GM23338 (cell line): Measurements from ENCODE around the gene KIAA1586. TPM values are rescaled to one million over a fixed set of nuclear protein-coding genes. Genes with fewer than 3 reads are reported as not detected.

Experiments
- ATAC-seq: fragments of 200-7000 bp; cut with Tn5 transposase; 3 replicates; pipeline ENCODE4 v1.9.1; 2020
- DNase-seq: peaks from one replicate; pipeline ENCODE4 v3.0.0-alpha.2; 2015; ENCODE audit warnings: low spot score
- H2AFZ ChIP-seq: fragments of 200-600 bp; sonication (generic); 2 replicates; pipeline ENCODE4 v1.8.0; 2016; ENCODE audit warnings: antibody characterized with exemption, mild to moderate bottlenecking, moderate library complexity
- H3F3A ChIP-seq: fragments of 200-600 bp; sonication (generic); replicated peaks from 2 replicates; pipeline ENCODE4 v1.8.0; 2017; ENCODE audit warnings: antibody characterized with exemption, mixed run types, low read depth
- H3K27ac ChIP-seq: fragments of 200-600 bp; sonication (generic); 2 replicates; pipeline ENCODE4 v1.6.1; 2016; ENCODE audit warnings: low read depth
- H3K27me3 ChIP-seq: fragments of 200-600 bp; sonication (generic); 2 replicates; pipeline ENCODE4 v1.8.0; 2016; ENCODE audit warnings: mild to moderate bottlenecking, mixed run types, moderate library complexity; ENCODE audit not compliant: insufficient read depth
- H3K36me3 ChIP-seq: fragments of 200-600 bp; sonication (generic); 2 replicates; pipeline ENCODE4 v1.8.0; 2016; ENCODE audit warnings: mild to moderate bottlenecking; ENCODE audit not compliant: insufficient read depth
- H3K4me1 ChIP-seq: fragments of 200-600 bp; sonication (generic); 2 replicates; pipeline ENCODE4 v1.8.0; 2016; ENCODE audit warnings: mild to moderate bottlenecking, moderate library complexity; ENCODE audit not compliant: insufficient read depth
- H3K4me2 ChIP-seq: fragments of 200-600 bp; sonication (generic); 2 replicates; pipeline ENCODE4 v1.7.1; 2017; ENCODE audit warnings: mixed run types
- H3K4me3 ChIP-seq: fragments of 200-600 bp; sonication (generic); 2 replicates; pipeline ENCODE4 v1.6.1; 2016; ENCODE audit warnings: mixed run types
- H3K79me2 ChIP-seq: fragments of 200-600 bp; sonication (generic); replicated peaks from 2 replicates; pipeline ENCODE4 v1.8.0; 2017; ENCODE audit warnings: mild to moderate bottlenecking; ENCODE audit not compliant: insufficient read depth
- H3K9me2 ChIP-seq: fragments of 200-600 bp; sonication (generic); 2 replicates; pipeline ENCODE4 v1.8.0; 2017; ENCODE audit not compliant: insufficient read depth
- H4K20me1 ChIP-seq: fragments of 200-600 bp; sonication (generic); replicated peaks from 2 replicates; pipeline ENCODE4 v1.8.0; 2017; ENCODE audit warnings: mild to moderate bottlenecking; ENCODE audit not compliant: insufficient read depth
- H3K27ac Mint-ChIP-seq: 2 replicates; pipeline ENCODE4 v1.8.0; 2020; ENCODE audit warnings: inconsistent platforms, mild to moderate bottlenecking, moderate library complexity, mixed read lengths
- H3K27me3 Mint-ChIP-seq: 3 replicates; pipeline ENCODE4 v1.8.0; 2022; ENCODE audit warnings: low read depth, mild to moderate bottlenecking, moderate library complexity, mixed read lengths, inconsistent platforms; ENCODE audit not compliant: insufficient read depth, poor library complexity
- H3K36me3 Mint-ChIP-seq: 3 replicates; pipeline ENCODE4 v1.8.0; 2021; ENCODE audit warnings: low read depth, mild to moderate bottlenecking, inconsistent platforms, moderate library complexity, mixed read lengths
- H3K4me1 Mint-ChIP-seq: 3 replicates; pipeline ENCODE4 v1.8.0; 2020; ENCODE audit warnings: mild to moderate bottlenecking, inconsistent platforms, mixed read lengths
- H3K4me3 Mint-ChIP-seq: 3 replicates; pipeline ENCODE4 v1.8.0; 2021; ENCODE audit warnings: moderate library complexity, mild to moderate bottlenecking, inconsistent platforms, mixed read lengths
- H3K9me3 Mint-ChIP-seq: 3 replicates; pipeline ENCODE4 v1.8.0; 2020; ENCODE audit warnings: moderate library complexity, mild to moderate bottlenecking, inconsistent platforms, mixed read lengths
- CREB1 ChIP-seq: fragments of 250-450 bp; sonication (Bioruptor Pico); IDR thresholded peaks from 2 replicates; pipeline ENCODE4 v1.5.0; 2020; ENCODE audit warnings: low read depth, mild to moderate bottlenecking, moderate library complexity
- EZH2 ChIP-seq: fragments of 200-600 bp; sonication (generic); IDR thresholded peaks from one replicate; pipeline ENCODE4 v1.8.0; 2017; ENCODE audit warnings: antibody characterized with exemption, mild to moderate bottlenecking, low read depth; ENCODE audit not compliant: unreplicated experiment
- EZH2phosphoT487 ChIP-seq: fragments of 200-600 bp; sonication (generic); IDR thresholded peaks from one replicate; pipeline ENCODE4 v1.8.1; 2018; ENCODE audit warnings: antibody characterized with exemption; ENCODE audit not compliant: unreplicated experiment
- NANOG ChIP-seq: IDR thresholded peaks from 2 replicates; pipeline ENCODE4 v1.6.1; 2016; ENCODE audit warnings: antibody characterized with exemption, borderline replicate concordance
- POLR2AphosphoS5 ChIP-seq: IDR thresholded peaks from 2 replicates; pipeline ENCODE4 v1.6.1; 2016; ENCODE audit warnings: antibody characterized with exemption, low read depth
- REST ChIP-seq: IDR thresholded peaks from one replicate; pipeline ENCODE4 v1.6.1; 2018; ENCODE audit warnings: antibody characterized with exemption; ENCODE audit not compliant: unreplicated experiment
- STAT1 ChIP-seq: IDR thresholded peaks from one replicate; pipeline ENCODE4 v1.6.1; 2016; ENCODE audit warnings: antibody characterized with exemption; ENCODE audit not compliant: unreplicated experiment
- ZNF114 ChIP-seq: fragments of 250-450 bp; sonication (Bioruptor Pico); IDR thresholded peaks from 2 replicates; pipeline ENCODE4 v1.5.0; 2020; ENCODE audit warnings: mild to moderate bottlenecking, moderate library complexity
- ZNF331 ChIP-seq: fragments of 250-450 bp; sonication (Bioruptor Pico); IDR thresholded peaks from 2 replicates; pipeline ENCODE4 v1.5.0; 2020; ENCODE audit warnings: low read depth, mild to moderate bottlenecking, moderate library complexity
- polyA plus RNA-seq: library from polyadenylated mRNA; unstranded; fragments of >200 nt; fragmentation: Nextera tagmentation; extraction: Ambion mirVana; gene quantifications from 2 replicates; pipeline ENCODE4 v1.2.1, GENCODE V29; 2016
- total RNA-seq: library from RNA; depleted of rRNA; stranded (reverse); fragments of >200 nt; shearing (Covaris generic); gene quantifications from 2 replicates; pipeline ENCODE4 v1.2.3, GENCODE V29; 2014
- TF ChIP-seq, protein P1 (sequence below), 2 experiments: fragments of 200-600 bp in 1 of 2; sonication (generic) in 1 of 2; conservative IDR thresholded peaks; 2 replicates each; pipeline versions ENCODE4 v1.5.1 to v1.6.1; 2016 to 2017; ENCODE audit warnings: antibody characterized with exemption in 2 of 2, low read depth in 2 of 2, mild to moderate bottlenecking in 2 of 2, moderate library complexity in 1 of 2
- TF ChIP-seq, protein P2 (sequence below): IDR thresholded peaks from 2 replicates; pipeline ENCODE4 v1.6.1; 2016; ENCODE audit warnings: antibody characterized with exemption
- TF ChIP-seq, protein P3 (sequence below): fragments of 250-450 bp; sonication (Bioruptor Pico); IDR thresholded peaks from 2 replicates; pipeline ENCODE4 v1.5.0; 2020; ENCODE audit warnings: mild to moderate bottlenecking, moderate library complexity

KIAA1586 gene
- total and polyA plus RNA-seq, 2 experiments from 2014 or later = 24.0 to 37.7 TPM

GRCh38 chr6:57075092-57075491, 28.6 kb downstream of the KIAA1586 start (continued):
- TF ChIP-seq CREB1 (CRISPR knock-in tag) = no peak
- no peak for TF ChIP-seq ZNF114
- TF ChIP-seq NANOG = no peak

DNA sequence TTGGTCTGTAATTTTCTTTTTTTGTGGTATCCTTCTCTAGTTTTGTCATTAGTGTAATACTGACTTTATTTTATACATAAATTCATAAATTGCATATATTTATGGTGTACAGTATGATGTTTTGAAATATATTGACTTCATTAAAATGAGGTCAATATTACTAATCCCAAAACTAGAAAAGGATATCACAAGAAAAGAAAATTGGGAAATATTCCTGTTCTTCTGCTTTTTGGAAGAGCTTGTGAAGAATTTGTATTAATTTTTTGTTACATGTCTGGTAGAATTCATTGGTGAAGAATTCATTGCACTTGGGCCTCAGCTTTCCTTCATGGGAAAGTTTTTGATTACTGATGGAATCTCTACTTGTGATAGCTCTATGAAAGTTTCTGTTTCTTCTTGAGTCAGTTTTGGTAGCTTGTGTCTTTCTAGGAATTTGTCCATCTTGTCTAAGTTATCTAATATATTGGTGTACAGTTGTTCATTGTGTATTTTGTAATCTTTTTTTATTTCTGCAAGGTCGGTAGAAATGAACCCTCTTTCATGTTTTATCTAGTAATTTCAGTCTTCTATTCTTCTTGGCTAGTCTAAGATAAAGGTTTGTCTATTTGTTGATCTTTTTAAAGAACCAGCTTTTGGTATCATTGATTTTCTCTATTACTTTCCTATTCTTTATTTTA, 32.2 kb downstream of the KIAA1586 start:
- H3F3A ChIP-seq = no peaks in the 10 kb centered on the region
- no peak overlapping the region for H3K4me2 ChIP-seq
- ATAC-seq = no peak
- H3K27ac ChIP-seq = no peak overlapping the region
- no peaks in the 10 kb centered on the region; the same call in 1 of the 3 replicates for H3K9me3 Mint-ChIP-seq
- no peak overlapping the region for H2AFZ ChIP-seq
- peaks cover 7% of the 10 kb centered on the region for H3K27me3 Mint-ChIP-seq
- H3K4me1 ChIP-seq = peaks cover 9% of the 10 kb centered on the region
- H3K4me1 Mint-ChIP-seq = peaks cover 8% of the 10 kb centered on the region
- H3K4me3 Mint-ChIP-seq = no peak overlapping the region
- H3K27ac Mint-ChIP-seq = no peak overlapping the region
- H3K36me3 Mint-ChIP-seq = no peaks in the 10 kb centered on the region; the same call in 2 of the 3 replicates
- no peak for DNase-seq
- H3K4me3 ChIP-seq = no peak overlapping the region
- no peaks in the 10 kb centered on the region for H3K27me3 ChIP-seq
- no peaks in the 10 kb centered on the region for H3K79me2 ChIP-seq
- no peaks in the 10 kb centered on the region for H3K9me2 ChIP-seq
- no peaks in the 10 kb centered on the region for H3K36me3 ChIP-seq
- H4K20me1 ChIP-seq = no peaks in the 10 kb centered on the region
- no peak for TF ChIP-seq NANOG
- TF ChIP-seq, protein P1, sequence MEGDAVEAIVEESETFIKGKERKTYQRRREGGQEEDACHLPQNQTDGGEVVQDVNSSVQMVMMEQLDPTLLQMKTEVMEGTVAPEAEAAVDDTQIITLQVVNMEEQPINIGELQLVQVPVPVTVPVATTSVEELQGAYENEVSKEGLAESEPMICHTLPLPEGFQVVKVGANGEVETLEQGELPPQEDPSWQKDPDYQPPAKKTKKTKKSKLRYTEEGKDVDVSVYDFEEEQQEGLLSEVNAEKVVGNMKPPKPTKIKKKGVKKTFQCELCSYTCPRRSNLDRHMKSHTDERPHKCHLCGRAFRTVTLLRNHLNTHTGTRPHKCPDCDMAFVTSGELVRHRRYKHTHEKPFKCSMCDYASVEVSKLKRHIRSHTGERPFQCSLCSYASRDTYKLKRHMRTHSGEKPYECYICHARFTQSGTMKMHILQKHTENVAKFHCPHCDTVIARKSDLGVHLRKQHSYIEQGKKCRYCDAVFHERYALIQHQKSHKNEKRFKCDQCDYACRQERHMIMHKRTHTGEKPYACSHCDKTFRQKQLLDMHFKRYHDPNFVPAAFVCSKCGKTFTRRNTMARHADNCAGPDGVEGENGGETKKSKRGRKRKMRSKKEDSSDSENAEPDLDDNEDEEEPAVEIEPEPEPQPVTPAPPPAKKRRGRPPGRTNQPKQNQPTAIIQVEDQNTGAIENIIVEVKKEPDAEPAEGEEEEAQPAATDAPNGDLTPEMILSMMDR (conservative IDR thresholded peaks at IDR 0.05; ENCODE audit: low read depth in 2 of 2) = no peak
- TF ChIP-seq EZH2phosphoT487 = no peak
- TF ChIP-seq EZH2 = no peak
- no peak for TF ChIP-seq STAT1
- no peak for TF ChIP-seq REST
- no peak for TF ChIP-seq ZNF331 (CRISPR knock-in tag)
- TF ChIP-seq, protein P2, sequence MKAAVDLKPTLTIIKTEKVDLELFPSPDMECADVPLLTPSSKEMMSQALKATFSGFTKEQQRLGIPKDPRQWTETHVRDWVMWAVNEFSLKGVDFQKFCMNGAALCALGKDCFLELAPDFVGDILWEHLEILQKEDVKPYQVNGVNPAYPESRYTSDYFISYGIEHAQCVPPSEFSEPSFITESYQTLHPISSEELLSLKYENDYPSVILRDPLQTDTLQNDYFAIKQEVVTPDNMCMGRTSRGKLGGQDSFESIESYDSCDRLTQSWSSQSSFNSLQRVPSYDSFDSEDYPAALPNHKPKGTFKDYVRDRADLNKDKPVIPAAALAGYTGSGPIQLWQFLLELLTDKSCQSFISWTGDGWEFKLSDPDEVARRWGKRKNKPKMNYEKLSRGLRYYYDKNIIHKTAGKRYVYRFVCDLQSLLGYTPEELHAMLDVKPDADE = no peak
- no peak for TF ChIP-seq ZNF114
- no peak for TF ChIP-seq POLR2AphosphoS5
- TF ChIP-seq, protein P3, sequence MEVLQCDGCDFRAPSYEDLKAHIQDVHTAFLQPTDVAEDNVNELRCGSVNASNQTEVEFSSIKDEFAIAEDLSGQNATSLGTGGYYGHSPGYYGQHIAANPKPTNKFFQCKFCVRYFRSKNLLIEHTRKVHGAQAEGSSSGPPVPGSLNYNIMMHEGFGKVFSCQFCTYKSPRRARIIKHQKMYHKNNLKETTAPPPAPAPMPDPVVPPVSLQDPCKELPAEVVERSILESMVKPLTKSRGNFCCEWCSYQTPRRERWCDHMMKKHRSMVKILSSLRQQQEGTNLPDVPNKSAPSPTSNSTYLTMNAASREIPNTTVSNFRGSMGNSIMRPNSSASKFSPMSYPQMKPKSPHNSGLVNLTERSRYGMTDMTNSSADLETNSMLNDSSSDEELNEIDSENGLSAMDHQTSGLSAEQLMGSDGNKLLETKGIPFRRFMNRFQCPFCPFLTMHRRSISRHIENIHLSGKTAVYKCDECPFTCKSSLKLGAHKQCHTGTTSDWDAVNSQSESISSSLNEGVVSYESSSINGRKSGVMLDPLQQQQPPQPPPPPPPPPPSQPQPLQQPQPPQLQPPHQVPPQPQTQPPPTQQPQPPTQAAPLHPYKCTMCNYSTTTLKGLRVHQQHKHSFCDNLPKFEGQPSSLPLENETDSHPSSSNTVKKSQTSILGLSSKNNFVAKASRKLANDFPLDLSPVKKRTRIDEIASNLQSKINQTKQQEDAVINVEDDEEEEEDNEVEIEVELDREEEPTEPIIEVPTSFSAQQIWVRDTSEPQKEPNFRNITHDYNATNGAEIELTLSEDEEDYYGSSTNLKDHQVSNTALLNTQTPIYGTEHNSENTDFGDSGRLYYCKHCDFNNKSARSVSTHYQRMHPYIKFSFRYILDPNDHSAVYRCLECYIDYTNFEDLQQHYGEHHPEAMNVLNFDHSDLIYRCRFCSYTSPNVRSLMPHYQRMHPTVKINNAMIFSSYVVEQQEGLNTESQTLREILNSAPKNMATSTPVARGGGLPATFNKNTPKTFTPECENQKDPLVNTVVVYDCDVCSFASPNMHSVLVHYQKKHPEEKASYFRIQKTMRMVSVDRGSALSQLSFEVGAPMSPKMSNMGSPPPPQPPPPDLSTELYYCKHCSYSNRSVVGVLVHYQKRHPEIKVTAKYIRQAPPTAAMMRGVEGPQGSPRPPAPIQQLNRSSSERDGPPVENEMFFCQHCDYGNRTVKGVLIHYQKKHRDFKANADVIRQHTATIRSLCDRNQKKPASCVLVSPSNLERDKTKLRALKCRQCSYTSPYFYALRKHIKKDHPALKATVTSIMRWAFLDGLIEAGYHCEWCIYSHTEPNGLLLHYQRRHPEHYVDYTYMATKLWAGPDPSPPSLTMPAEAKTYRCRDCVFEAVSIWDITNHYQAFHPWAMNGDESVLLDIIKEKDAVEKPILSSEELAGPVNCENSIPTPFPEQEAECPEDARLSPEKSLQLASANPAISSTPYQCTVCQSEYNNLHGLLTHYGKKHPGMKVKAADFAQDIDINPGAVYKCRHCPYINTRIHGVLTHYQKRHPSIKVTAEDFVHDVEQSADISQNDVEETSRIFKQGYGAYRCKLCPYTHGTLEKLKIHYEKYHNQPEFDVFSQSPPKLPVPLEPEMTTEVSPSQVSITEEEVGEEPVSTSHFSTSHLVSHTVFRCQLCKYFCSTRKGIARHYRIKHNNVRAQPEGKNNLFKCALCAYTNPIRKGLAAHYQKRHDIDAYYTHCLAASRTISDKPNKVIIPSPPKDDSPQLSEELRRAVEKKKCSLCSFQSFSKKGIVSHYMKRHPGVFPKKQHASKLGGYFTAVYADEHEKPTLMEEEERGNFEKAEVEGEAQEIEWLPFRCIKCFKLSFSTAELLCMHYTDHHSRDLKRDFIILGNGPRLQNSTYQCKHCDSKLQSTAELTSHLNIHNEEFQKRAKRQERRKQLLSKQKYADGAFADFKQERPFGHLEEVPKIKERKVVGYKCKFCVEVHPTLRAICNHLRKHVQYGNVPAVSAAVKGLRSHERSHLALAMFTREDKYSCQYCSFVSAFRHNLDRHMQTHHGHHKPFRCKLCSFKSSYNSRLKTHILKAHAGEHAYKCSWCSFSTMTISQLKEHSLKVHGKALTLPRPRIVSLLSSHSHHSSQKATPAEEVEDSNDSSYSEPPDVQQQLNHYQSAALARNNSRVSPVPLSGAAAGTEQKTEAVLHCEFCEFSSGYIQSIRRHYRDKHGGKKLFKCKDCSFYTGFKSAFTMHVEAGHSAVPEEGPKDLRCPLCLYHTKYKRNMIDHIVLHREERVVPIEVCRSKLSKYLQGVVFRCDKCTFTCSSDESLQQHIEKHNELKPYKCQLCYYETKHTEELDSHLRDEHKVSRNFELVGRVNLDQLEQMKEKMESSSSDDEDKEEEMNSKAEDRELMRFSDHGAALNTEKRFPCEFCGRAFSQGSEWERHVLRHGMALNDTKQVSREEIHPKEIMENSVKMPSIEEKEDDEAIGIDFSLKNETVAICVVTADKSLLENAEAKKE = no peak
- TF ChIP-seq CREB1 (CRISPR knock-in tag) = no peak
